H9 (cell line): ENCODE results near the gene ALDH1B1. TPM values are rescaled to one million over a fixed set of nuclear protein-coding genes. Genes with fewer than 3 reads are reported as not detected.

Experiments
- DNase-seq: peaks from one replicate; pipeline ENCODE4 v3.0.0-alpha.2; 2017
- H2AFZ ChIP-seq: one replicate; pipeline ENCODE4 v1.6.1; 2013; ENCODE audit warnings: mild to moderate bottlenecking, low read length, control low read depth, moderate library complexity
- H2AK5ac ChIP-seq: 2 replicates; pipeline ENCODE4 v1.6.1; 2013; ENCODE audit warnings: low read length, control low read depth, mixed read lengths; ENCODE audit not compliant: insufficient read length
- H2BK120ac ChIP-seq: one replicate; pipeline ENCODE4 v1.6.1; 2013; ENCODE audit warnings: low read depth, mild to moderate bottlenecking, low read length, control low read depth, inconsistent platforms; ENCODE audit not compliant: poor library complexity, severe bottlenecking
- H2BK12ac ChIP-seq: 2 replicates; pipeline ENCODE4 v1.6.1; 2013; ENCODE audit warnings: low read length, control low read depth, mixed read lengths, low read depth; ENCODE audit not compliant: insufficient read length
- H2BK15ac ChIP-seq: 2 replicates; pipeline ENCODE4 v1.6.1; 2013; ENCODE audit warnings: low read depth, low read length, control low read depth
- H2BK20ac ChIP-seq: one replicate; pipeline ENCODE4 v1.6.1; 2013; ENCODE audit warnings: low read depth, mild to moderate bottlenecking, low read length, control low read depth, inconsistent platforms; ENCODE audit not compliant: poor library complexity, severe bottlenecking
- H2BK5ac ChIP-seq: 2 replicates; pipeline ENCODE4 v1.6.1; 2013; ENCODE audit warnings: low read length, control low read depth, mixed read lengths; ENCODE audit not compliant: insufficient read length
- H3K14ac ChIP-seq: 2 replicates; pipeline ENCODE4 v1.6.1; 2013; ENCODE audit warnings: low read length, control low read depth; ENCODE audit not compliant: insufficient read depth
- H3K18ac ChIP-seq: 2 replicates; pipeline ENCODE4 v1.6.1; 2013; ENCODE audit warnings: low read depth, mild to moderate bottlenecking, mixed read lengths, low read length, control low read depth; ENCODE audit not compliant: insufficient read length
- H3K23ac ChIP-seq: 2 replicates; pipeline ENCODE4 v1.6.1; 2013; ENCODE audit warnings: low read length, control low read depth, mixed read lengths, low read depth; ENCODE audit not compliant: insufficient read length
- H3K23me2 ChIP-seq: 2 replicates; pipeline ENCODE4 v1.6.1; 2013; ENCODE audit warnings: low read depth, mild to moderate bottlenecking, mixed read lengths, low read length, control low read depth; ENCODE audit not compliant: insufficient read length, poor library complexity, severe bottlenecking
- H3K27ac ChIP-seq: 2 replicates; pipeline ENCODE4 v1.5.1; 2013; ENCODE audit warnings: low read length, control low read depth, mixed read lengths, low read depth; ENCODE audit not compliant: insufficient read length
- H3K27me3 ChIP-seq: 2 replicates; pipeline ENCODE4 v1.6.1; 2013; ENCODE audit warnings: low read length, control low read depth, inconsistent platforms; ENCODE audit not compliant: insufficient read depth
- H3K4ac ChIP-seq: 2 replicates; pipeline ENCODE4 v1.6.1; 2013; ENCODE audit warnings: low read depth, mild to moderate bottlenecking, control low read depth, inconsistent platforms, low read length, moderate library complexity
- H3K4me1 ChIP-seq: 2 replicates; pipeline ENCODE4 v1.6.1; 2013; ENCODE audit warnings: low read length, control low read depth, inconsistent platforms; ENCODE audit not compliant: insufficient read depth
- H3K4me2 ChIP-seq: 2 replicates; pipeline ENCODE4 v1.6.1; 2013; ENCODE audit warnings: low read length, control low read depth, mixed read lengths; ENCODE audit not compliant: insufficient read length, insufficient read depth
- H3K56ac ChIP-seq: 2 replicates; pipeline ENCODE4 v1.6.1; 2013; ENCODE audit warnings: low read depth, mild to moderate bottlenecking, mixed read lengths, low read length, control low read depth; ENCODE audit not compliant: insufficient read length
- H3K79me1 ChIP-seq: 2 replicates; pipeline ENCODE4 v1.6.1; 2013; ENCODE audit warnings: low read depth, mild to moderate bottlenecking, moderate library complexity, low read length, control low read depth, inconsistent platforms; ENCODE audit not compliant: insufficient read depth, poor library complexity, severe bottlenecking
- H3K79me2 ChIP-seq: 2 replicates; pipeline ENCODE4 v1.6.1; 2013; ENCODE audit warnings: low read length, control low read depth, inconsistent platforms; ENCODE audit not compliant: insufficient read depth
- H3K9ac ChIP-seq: 2 replicates; pipeline ENCODE4 v1.6.1; 2013; ENCODE audit warnings: low read length, control low read depth, mixed read lengths; ENCODE audit not compliant: insufficient read length; ENCODE audit errors: extremely low read depth
- H3K9me3 ChIP-seq: one replicate; pipeline ENCODE4 v1.6.1; 2013; ENCODE audit warnings: low read depth, low read length, inconsistent platforms; ENCODE audit not compliant: control insufficient read depth
- H3T11ph ChIP-seq: one replicate; pipeline ENCODE4 v1.6.1; 2013; ENCODE audit warnings: mild to moderate bottlenecking, low read length, control low read depth, inconsistent platforms
- H4K20me1 ChIP-seq: one replicate; pipeline ENCODE4 v1.6.1; 2013; ENCODE audit not compliant: control insufficient read depth, insufficient read length, insufficient read depth
- H4K5ac ChIP-seq: 2 replicates; pipeline ENCODE4 v1.6.1; 2013; ENCODE audit warnings: low read depth, mild to moderate bottlenecking, mixed read lengths, low read length, control low read depth; ENCODE audit not compliant: insufficient read length
- H4K8ac ChIP-seq: replicated peaks from 2 replicates; pipeline ENCODE4 v1.6.1; 2013; ENCODE audit warnings: low read length, control low read depth, mixed read lengths, low read depth; ENCODE audit not compliant: insufficient read length
- H4K91ac ChIP-seq: 2 replicates; pipeline ENCODE4 v1.6.1; 2013; ENCODE audit warnings: low read depth, mild to moderate bottlenecking, moderate library complexity, mixed read lengths, low read length, control low read depth; ENCODE audit not compliant: insufficient read length
- H3K27ac Mint-ChIP-seq, 3 experiments: 2 replicates in 2 of 3; 3 replicates in 1 of 3; pipeline ENCODE4 v1.8.0; 2020 to 2021; ENCODE audit warnings: mixed read lengths in 3 of 3, mild to moderate bottlenecking in 1 of 3, moderate library complexity in 1 of 3
- H3K27me3 Mint-ChIP-seq: 2 replicates; pipeline ENCODE4 v1.8.0; 2021; ENCODE audit warnings: low read depth, mild to moderate bottlenecking, moderate library complexity, mixed read lengths
- H3K36me3 Mint-ChIP-seq, 3 experiments: 2 replicates in 2 of 3; 3 replicates in 1 of 3; pipeline ENCODE4 v1.8.0; 2020 to 2021; ENCODE audit warnings: low read depth in 3 of 3, mixed read lengths in 3 of 3; ENCODE audit not compliant: insufficient read depth in 1 of 3
- H3K4me1 Mint-ChIP-seq, 2 experiments: 2 replicates each; pipeline ENCODE4 v1.8.0; 2020; ENCODE audit warnings: mixed read lengths in 2 of 2
- H3K4me3 Mint-ChIP-seq, 2 experiments: 2 replicates in 1 of 2; 3 replicates in 1 of 2; pipeline ENCODE4 v1.8.0; 2020 to 2021; ENCODE audit warnings: mild to moderate bottlenecking in 2 of 2, mixed read lengths in 2 of 2, moderate library complexity in 1 of 2
- H3K9me3 Mint-ChIP-seq, 2 experiments: 2 replicates in 1 of 2; 3 replicates in 1 of 2; pipeline ENCODE4 v1.8.0; 2020; ENCODE audit warnings: mild to moderate bottlenecking in 2 of 2, mixed read lengths in 2 of 2, moderate library complexity in 1 of 2
- CTCF ChIP-seq: fragments of 200-600 bp; sonication (generic); conservative IDR thresholded peaks from 3 replicates; pipeline ENCODE4 v1.8.0; 2021; ENCODE audit warnings: antibody characterized with exemption, mild to moderate bottlenecking
- WGBS: extraction: QIAGEN DNeasy Blood & Tissue Kit; methylation state at CpG from one replicate; pipeline ENCODE4 v1.1.7; 2013; ENCODE audit warnings: missing lambda C conversion rate, low lambda C conversion rate, mixed read lengths; ENCODE audit not compliant: insufficient read length; ENCODE audit errors: extremely low coverage; 5-methylcytosine and 5-hydroxymethylcytosine counted together
- total RNA-seq: library from RNA; stranded (reverse); gene quantifications from 2 replicates; pipeline ENCODE4 v1.2.1, GENCODE V29; 2021

Gene ALDH1B1
- total RNA-seq, 1 experiment from 2014 or later, result 49.6 TPM

DNA sequence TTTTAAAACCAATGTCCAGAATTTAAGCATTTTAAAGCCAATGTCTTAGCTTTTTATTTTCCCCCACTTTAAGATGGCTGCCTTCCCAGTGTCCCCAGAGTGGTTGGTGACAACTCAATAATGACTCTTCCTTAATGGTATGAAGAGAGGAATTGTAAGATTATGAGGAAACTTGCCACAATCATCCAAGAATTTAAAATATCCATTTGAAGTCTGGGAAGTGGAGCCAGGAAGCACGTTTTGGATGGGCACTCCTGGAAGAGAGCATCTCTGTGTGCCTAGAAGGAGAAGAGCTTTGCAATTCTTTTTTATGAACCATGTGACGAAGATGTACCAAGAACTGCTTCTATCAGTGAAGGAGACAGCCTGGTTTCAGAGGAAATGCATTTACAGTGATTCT is 43.0 kb downstream of the ALDH1B1 start:
- H3K27me3 ChIP-seq, result no peaks in the 10 kb centered on the region; the same call in 1 of the 2 replicates
- Mint-ChIP-seq H3K27ac (no peak overlapping the region), H3K36me3 (no peaks in the 10 kb centered on the region), H3K27me3 (peaks cover 14% of the 10 kb centered on the region), H3K4me3 (no peak overlapping the region), H3K9me3 (no peaks in the 10 kb centered on the region; a peak in 1 of 5 replicates), H3K4me1 (peaks cover 16 to 22% of the 10 kb centered on the region in 2 experiments)
- no peak overlapping the region for H2BK5ac ChIP-seq
- TF ChIP-seq CTCF, result no peak
- H2AK5ac ChIP-seq, result no peak overlapping the region
- H3K4ac ChIP-seq, result no peak overlapping the region
- no peaks in the 10 kb centered on the region for H3K23me2 ChIP-seq
- no peak overlapping the region for H3K14ac ChIP-seq
- no peaks in the 10 kb centered on the region for H3K79me2 ChIP-seq
- DNase-seq, result no peak
- H3K79me1 ChIP-seq, result no peaks in the 10 kb centered on the region
- no peak overlapping the region for H2BK120ac ChIP-seq
- no peak overlapping the region for H2BK15ac ChIP-seq
- no peak overlapping the region for H3K56ac ChIP-seq
- no peak overlapping the region for H2BK20ac ChIP-seq
- H4K8ac ChIP-seq, result no peak overlapping the region
- H3K9ac ChIP-seq, result no peak overlapping the region
- no peaks in the 10 kb centered on the region for H3K4me1 ChIP-seq
- WGBS, result no CpG with 5 or more reads among the region's 2 CpGs
- H3K9me3 ChIP-seq, result no peaks in the 10 kb centered on the region
- H3K18ac ChIP-seq, result no peak overlapping the region
- no peak overlapping the region for H3K23ac ChIP-seq
- H2AFZ ChIP-seq, result no peak overlapping the region
- no peak overlapping the region for H3K4me2 ChIP-seq
- no peak overlapping the region for H4K5ac ChIP-seq
- H3K27ac ChIP-seq, result no peak overlapping the region
- H3T11ph ChIP-seq, result no peak overlapping the region
- H4K20me1 ChIP-seq, result no peaks in the 10 kb centered on the region
- no peak overlapping the region for H2BK12ac ChIP-seq
- H4K91ac ChIP-seq, result no peak overlapping the region
